HG02885 (cell line): ENCODE results near the gene AADACL2.

Source experiments
- ATAC-seq: cut with Tn5 transposase; IDR thresholded peaks from one replicate; pipeline ENCODE4 v1.9.1; 2021; ENCODE audit warnings: mild to moderate bottlenecking; ENCODE audit not compliant: unreplicated experiment, poor library complexity

The AADACL2 gene

GRCh38 chr3:151796105-151796680 is 62.5 kb downstream of the AADACL2 start:
- ATAC-seq: no peak

GRCh38 chr3:151798466-151798865 is 64.7 kb downstream of the AADACL2 start:
- no peak for ATAC-seq

DNA sequence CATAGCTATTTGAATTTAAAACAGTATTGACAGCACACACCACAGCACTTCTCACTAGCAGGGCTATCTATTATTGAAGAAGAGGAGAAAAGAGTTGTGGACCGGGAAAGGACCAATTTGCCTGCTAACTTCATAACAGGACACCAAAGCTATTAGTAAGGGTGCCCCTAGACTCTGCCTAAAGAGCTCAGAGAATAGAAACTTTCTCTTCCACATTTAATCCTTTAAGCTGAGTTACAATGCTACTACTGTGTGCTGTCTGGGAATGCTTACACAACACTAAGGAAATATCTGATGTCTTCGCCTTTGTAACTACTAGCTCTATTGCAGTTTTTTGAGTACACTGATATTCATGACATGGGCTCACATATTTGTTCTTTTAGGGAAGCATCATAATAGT is 66.7 kb downstream of the AADACL2 start:
- ATAC-seq: no peak

- ATAC-seq: no peak
Measured at GRCh38 chr3:151804267-151804666, 70.5 kb downstream of the AADACL2 start.

DNA sequence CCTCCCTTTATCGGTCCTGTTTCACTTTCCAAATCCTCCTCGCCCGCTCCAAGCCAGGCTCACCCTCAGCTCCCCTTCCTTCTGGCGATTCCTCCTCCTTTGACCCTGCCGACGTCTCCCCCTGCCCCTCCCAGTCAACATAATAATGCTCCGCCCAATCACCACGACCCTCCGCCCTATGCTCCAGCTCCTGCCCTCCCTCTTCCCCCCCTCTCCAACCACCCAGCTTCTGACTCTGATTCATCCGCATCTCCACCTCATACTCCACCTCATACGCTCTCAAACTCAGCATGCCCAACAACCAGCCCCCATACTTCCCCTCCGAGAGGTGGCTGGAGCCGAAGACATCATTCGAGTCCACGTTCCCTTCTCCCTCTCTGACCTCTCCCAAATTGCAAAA is 73.1 kb downstream of the AADACL2 start:
- no peak for ATAC-seq
